IMR-90 (cell line): ENCODE measurements around the gene DPP6.

Experiments used
- BHLHE40 ChIP-seq: fragments of 150-350 bp; IDR thresholded peaks from 2 replicates; pipeline ENCODE4 v1.6.1; 2016; ENCODE audit warnings: mild to moderate bottlenecking, low read depth, low read length
- CEBPB ChIP-seq: IDR thresholded peaks from 2 replicates; pipeline ENCODE4 v1.6.1; 2012; ENCODE audit warnings: low read depth, low read length, improper control_type of control experiment
- CHD1 ChIP-seq: IDR thresholded peaks from 2 replicates; pipeline ENCODE4 v1.6.1; 2012; ENCODE audit warnings: low read depth, low read length, improper control_type of control experiment
- CTCF ChIP-seq: conservative IDR thresholded peaks from 2 replicates; pipeline ENCODE4 v1.5.1; 2012; ENCODE audit warnings: mild to moderate bottlenecking, low read depth, low read length, improper control_type of control experiment
- MAZ ChIP-seq: IDR thresholded peaks from 2 replicates; pipeline ENCODE4 v1.6.1; 2012; ENCODE audit warnings: low read depth, mild to moderate bottlenecking, low read length, improper control_type of control experiment, moderate library complexity, borderline replicate concordance
- NFE2L2 ChIP-seq: fragments of 150-350 bp; IDR thresholded peaks from 2 replicates; pipeline ENCODE4 v1.6.1; 2016; ENCODE audit warnings: low read depth, mild to moderate bottlenecking, low read length
- POLR2A ChIP-seq: IDR thresholded peaks from 2 replicates; pipeline ENCODE4 v1.6.1; 2012; ENCODE audit warnings: mild to moderate bottlenecking, low read depth, low read length
- RAD21 ChIP-seq: IDR thresholded peaks from 2 replicates; pipeline ENCODE4 v1.6.1; 2012; ENCODE audit warnings: low read length, improper control_type of control experiment
- RFX5 ChIP-seq: IDR thresholded peaks from 2 replicates; pipeline ENCODE4 v1.8.0; 2012; ENCODE audit warnings: low read depth, mild to moderate bottlenecking, low read length, moderate library complexity
- SMC3 ChIP-seq: fragments of 150-350 bp; IDR thresholded peaks from 2 replicates; pipeline ENCODE4 v1.6.1; 2016; ENCODE audit warnings: low read depth, mild to moderate bottlenecking, antibody characterized with exemption, low read length, moderate library complexity
- USF2 ChIP-seq: fragments of 150-350 bp; IDR thresholded peaks from 2 replicates; pipeline ENCODE4 v1.6.1; 2017; ENCODE audit warnings: mild to moderate bottlenecking, antibody characterized with exemption, low read length, low read depth

- no peak for TF ChIP-seq CTCF
- TF ChIP-seq MAZ: no peak
- TF ChIP-seq BHLHE40: no peak
- TF ChIP-seq USF2: no peak
- TF ChIP-seq RAD21: no peak
- TF ChIP-seq CHD1: no peak
- no peak for TF ChIP-seq RFX5
- TF ChIP-seq POLR2A: no peak
- no peak for TF ChIP-seq SMC3
- no peak for TF ChIP-seq CEBPB
- TF ChIP-seq NFE2L2: no peak
Observed at GRCh38 chr7:154856733-154857132, 804.5 kb downstream of the DPP6 start.
